ENCODE results near the gene SEMA3C. TPM values are rescaled to one million over a fixed set of nuclear protein-coding genes. Genes with fewer than 3 reads are reported as not detected.
A peak's percentile ranks its signal among the peaks of the same experiment; 100 is the strongest.

Gene SEMA3C
- total RNA-seq, 4 donors from 2014 or later = 117 to 181 (median 158) TPM

GRCh38 chr7:80873140-80873539 is 45.7 kb downstream of the SEMA3C start:
- Histone ChIP-seq H3K27me3 (no peaks in the 10 kb centered on the region), H3K4me3 (no peak overlapping the region), H3K36me3 (no peaks in the 10 kb centered on the region), H3K27ac (replicated peaks in 1 of 4) (no peak overlapping the region), H3K4me1 (peaks cover 11 to 56% (median 36%) of the 10 kb centered on the region in 4 donors), H3K9me3 (no peaks in the 10 kb centered on the region)
- no peak for DNase-seq (ENCODE audit: extremely low spot score)
- intact Hi-C loops (cut with DNase I) = no loop called here
- TF ChIP-seq CTCF (IDR thresholded peaks at IDR 0.05) (no peak), POLR2AphosphoS5 (IDR thresholded peaks at IDR 0.05) (no peak), EP300 (IDR thresholded peaks at IDR 0.05) (no peak), POLR2A (IDR thresholded peaks at IDR 0.05; ENCODE audit: low read depth) (no peak)
- WGBS = 80% methylated on average over 5 of the region's 5 CpGs

GRCh38 chr7:80871228-80871627 is 47.6 kb downstream of the SEMA3C start:
- TF ChIP-seq CTCF (IDR thresholded peaks at IDR 0.05) = no peak
- no peak for TF ChIP-seq POLR2A (IDR thresholded peaks at IDR 0.05; ENCODE audit: low read depth)
- TF ChIP-seq POLR2AphosphoS5 (IDR thresholded peaks at IDR 0.05) = no peak
- TF ChIP-seq EP300 (IDR thresholded peaks at IDR 0.05) = no peak
- peaks cover 3 to 40% (median 28%) of the 10 kb centered on the region in 4 donors for H3K4me1 ChIP-seq
- H3K27me3 ChIP-seq = no peaks in the 10 kb centered on the region
- 66% methylated on average over 2 of the region's 2 CpGs for WGBS
- no peaks in the 10 kb centered on the region for H3K36me3 ChIP-seq
- intact Hi-C loops (cut with DNase I) = no loop called here
- peak overlapping the region; percentile 2 to 59 (median 31) for H3K27ac ChIP-seq (replicated peaks in 1 of 4)
- H3K4me3 ChIP-seq = no peak overlapping the region
- no peaks in the 10 kb centered on the region for H3K9me3 ChIP-seq
- DNase-seq (ENCODE audit: extremely low spot score) = no peak

GRCh38 chr7:80870813-80871212 is 48.0 kb downstream of the SEMA3C start:
- intact Hi-C loops (cut with DNase I) = no loop called here
- TF ChIP-seq EP300 (IDR thresholded peaks at IDR 0.05) (no peak), CTCF (IDR thresholded peaks at IDR 0.05) (no peak), POLR2A (IDR thresholded peaks at IDR 0.05; ENCODE audit: low read depth) (no peak), POLR2AphosphoS5 (IDR thresholded peaks at IDR 0.05) (no peak)
- no peak for DNase-seq (ENCODE audit: extremely low spot score)
- 53% methylated on average over 4 of the region's 4 CpGs for WGBS
- Histone ChIP-seq H3K27ac (replicated peaks in 1 of 4) (peak overlapping the region; percentile 2 to 59 (median 31)), H3K4me1 (peaks cover 3 to 36% (median 29%) of the 10 kb centered on the region in 4 donors), H3K9me3 (no peaks in the 10 kb centered on the region), H3K36me3 (no peaks in the 10 kb centered on the region), H3K4me3 (no peak overlapping the region), H3K27me3 (no peaks in the 10 kb centered on the region)

GRCh38 chr7:80869821-80870751 is 48.8 kb downstream of the SEMA3C start:
- peak overlapping the region; percentile 2 to 59 (median 28) for H3K27ac ChIP-seq (replicated peaks in 1 of 4)
- intact Hi-C loops (cut with DNase I) = no loop called here
- no peaks in the 10 kb centered on the region for H3K27me3 ChIP-seq
- H3K9me3 ChIP-seq = no peaks in the 10 kb centered on the region
- H3K36me3 ChIP-seq = no peaks in the 10 kb centered on the region
- no peak overlapping the region for H3K4me3 ChIP-seq
- peaks cover 3 to 32% (median 29%) of the 10 kb centered on the region in 4 donors for H3K4me1 ChIP-seq
- TF ChIP-seq EP300 (IDR thresholded peaks at IDR 0.05) = no peak
- TF ChIP-seq POLR2AphosphoS5 (IDR thresholded peaks at IDR 0.05) = no peak
- TF ChIP-seq POLR2A (IDR thresholded peaks at IDR 0.05; ENCODE audit: low read depth) = no peak
- no peak for TF ChIP-seq CTCF (IDR thresholded peaks at IDR 0.05)
- 91% methylated on average over 6 of the region's 6 CpGs for WGBS
- no peak for DNase-seq (ENCODE audit: extremely low spot score)
